WTC11 (cell line): ENCODE results near the gene ACTL7A. TPM values are rescaled to one million over a fixed set of nuclear protein-coding genes. Genes with fewer than 3 reads are reported as not detected.

Source experiments
- ATAC-seq: fragments of 200-7000 bp; cut with Tn5 transposase; 2 replicates; pipeline ENCODE4 v1.10.0; 2021; ENCODE audit warnings: mild to moderate bottlenecking, moderate library complexity
- CTCF ChIA-PET: fragments of 300-600 bp; sonication (Branson Sonifier 250); formaldehyde crosslinking; loops from one replicate; lab custom pipeline; 2021; ENCODE audit warnings: antibody characterized with exemption; lab: Charles Lee
- POLR2A ChIA-PET: fragments of 350-600 bp; sonication (Branson Sonifier 250); formaldehyde crosslinking; loops from one replicate; lab custom pipeline; 2021; ENCODE audit warnings: antibody characterized with exemption; lab: Charles Lee
- DNase-seq: peaks from one replicate; pipeline ENCODE4 v3.0.0; 2021; ENCODE audit warnings: low spot score
- H3K27ac Mint-ChIP-seq: 2 replicates; pipeline ENCODE4 v1.8.0; 2021; ENCODE audit warnings: mixed read lengths
- H3K27me3 Mint-ChIP-seq: 2 replicates; pipeline ENCODE4 v1.8.0; 2021; ENCODE audit warnings: low read depth, mild to moderate bottlenecking, moderate library complexity, mixed read lengths
- H3K36me3 Mint-ChIP-seq: 2 replicates; pipeline ENCODE4 v1.8.0; 2021; ENCODE audit warnings: mixed read lengths
- H3K4me1 Mint-ChIP-seq: 2 replicates; pipeline ENCODE4 v1.8.0; 2022; ENCODE audit warnings: mixed read lengths
- H3K4me3 Mint-ChIP-seq: 2 replicates; pipeline ENCODE4 v1.8.0; 2021; ENCODE audit warnings: mild to moderate bottlenecking, moderate library complexity, mixed read lengths
- H3K9me3 Mint-ChIP-seq: 2 replicates; pipeline ENCODE4 v1.8.0; 2021; ENCODE audit warnings: mixed read lengths
- ETV6 ChIP-seq: sonication (generic); formaldehyde crosslinking; IDR thresholded peaks from 2 replicates; pipeline ENCODE4 v1.8.1; 2022; ENCODE audit warnings: mild to moderate bottlenecking, missing genetic modification reagents
- GTF2I ChIP-seq: fragments of 250-450 bp; sonication (Bioruptor Pico); conservative IDR thresholded peaks from 2 replicates; pipeline ENCODE4 v1.4.0; 2021; ENCODE audit warnings: mild to moderate bottlenecking
- JUN ChIP-seq: sonication (generic); formaldehyde crosslinking; IDR thresholded peaks from 2 replicates; pipeline ENCODE4 v1.8.0; 2023; ENCODE audit warnings: mild to moderate bottlenecking, missing genetic modification reagents
- NFYB ChIP-seq: sonication (generic); formaldehyde crosslinking; conservative IDR thresholded peaks from 2 replicates; pipeline ENCODE4 v1.8.0; 2022; ENCODE audit warnings: low read depth, missing genetic modification reagents
- NR2C2 ChIP-seq: sonication (generic); formaldehyde crosslinking; IDR thresholded peaks from 2 replicates; pipeline ENCODE4 v1.8.0; 2022; ENCODE audit warnings: mild to moderate bottlenecking, missing genetic modification reagents
- PRRX2 ChIP-seq: fragments of 250-450 bp; sonication (Bioruptor Pico); IDR thresholded peaks from 2 replicates; pipeline ENCODE4 v1.8.0; 2021; ENCODE audit warnings: mild to moderate bottlenecking
- RELA ChIP-seq: sonication (generic); formaldehyde crosslinking; IDR thresholded peaks from 2 replicates; pipeline ENCODE4 v1.8.1; 2022; ENCODE audit warnings: missing genetic modification reagents, mild to moderate bottlenecking, borderline replicate concordance
- SP1 ChIP-seq: sonication (generic); formaldehyde crosslinking; conservative IDR thresholded peaks from 2 replicates; pipeline ENCODE4 v1.8.1; 2022; ENCODE audit warnings: missing genetic modification reagents
- TP53 ChIP-seq: sonication (generic); formaldehyde crosslinking; IDR thresholded peaks from 2 replicates; pipeline ENCODE4 v1.8.1; 2023; ENCODE audit warnings: mild to moderate bottlenecking, missing genetic modification reagents
- ZNF121 ChIP-seq: sonication (generic); formaldehyde crosslinking; IDR thresholded peaks from 2 replicates; pipeline ENCODE4 v1.8.0; 2023; ENCODE audit warnings: missing genetic modification reagents
- ZNF232 ChIP-seq: sonication (generic); formaldehyde crosslinking; IDR thresholded peaks from 2 replicates; pipeline ENCODE4 v1.8.0; 2022; ENCODE audit warnings: mild to moderate bottlenecking, missing genetic modification reagents
- total RNA-seq: library from RNA; stranded (reverse); gene quantifications from 3 replicates; pipeline ENCODE4 v1.2.3, GENCODE V29; 2021
- TF ChIP-seq, protein P1 (sequence below): sonication (generic); formaldehyde crosslinking; IDR thresholded peaks from 2 replicates; pipeline ENCODE4 v1.8.0; 2022; ENCODE audit warnings: missing genetic modification reagents
- TF ChIP-seq, protein P2 (sequence below): fragments of 250-450 bp; sonication (Bioruptor Pico); IDR thresholded peaks from 2 replicates; pipeline ENCODE4 v1.9.0; 2021; ENCODE audit warnings: mild to moderate bottlenecking, borderline replicate concordance
- TF ChIP-seq, protein P3 (sequence below): sonication (generic); formaldehyde crosslinking; IDR thresholded peaks from 2 replicates; pipeline ENCODE4 v1.8.0; 2022; ENCODE audit warnings: mild to moderate bottlenecking, missing genetic modification reagents
- TF ChIP-seq, protein P4 (sequence below): sonication (generic); formaldehyde crosslinking; IDR thresholded peaks from 2 replicates; pipeline ENCODE4 v1.8.1; 2022; ENCODE audit warnings: low read depth, mild to moderate bottlenecking, moderate library complexity, missing genetic modification reagents, borderline replicate concordance
- TF ChIP-seq, protein P5 (sequence below): sonication (generic); formaldehyde crosslinking; IDR thresholded peaks from 2 replicates; pipeline ENCODE4 v1.8.0; 2023; ENCODE audit warnings: missing genetic modification reagents
- TF ChIP-seq, protein P6 (sequence below): sonication (generic); formaldehyde crosslinking; conservative IDR thresholded peaks from 2 replicates; pipeline ENCODE4 v1.8.1; 2023; ENCODE audit warnings: mild to moderate bottlenecking, low read depth, missing genetic modification reagents, moderate library complexity

The ACTL7A gene
- total RNA-seq, 1 experiment from 2014 or later = not detected

DNA sequence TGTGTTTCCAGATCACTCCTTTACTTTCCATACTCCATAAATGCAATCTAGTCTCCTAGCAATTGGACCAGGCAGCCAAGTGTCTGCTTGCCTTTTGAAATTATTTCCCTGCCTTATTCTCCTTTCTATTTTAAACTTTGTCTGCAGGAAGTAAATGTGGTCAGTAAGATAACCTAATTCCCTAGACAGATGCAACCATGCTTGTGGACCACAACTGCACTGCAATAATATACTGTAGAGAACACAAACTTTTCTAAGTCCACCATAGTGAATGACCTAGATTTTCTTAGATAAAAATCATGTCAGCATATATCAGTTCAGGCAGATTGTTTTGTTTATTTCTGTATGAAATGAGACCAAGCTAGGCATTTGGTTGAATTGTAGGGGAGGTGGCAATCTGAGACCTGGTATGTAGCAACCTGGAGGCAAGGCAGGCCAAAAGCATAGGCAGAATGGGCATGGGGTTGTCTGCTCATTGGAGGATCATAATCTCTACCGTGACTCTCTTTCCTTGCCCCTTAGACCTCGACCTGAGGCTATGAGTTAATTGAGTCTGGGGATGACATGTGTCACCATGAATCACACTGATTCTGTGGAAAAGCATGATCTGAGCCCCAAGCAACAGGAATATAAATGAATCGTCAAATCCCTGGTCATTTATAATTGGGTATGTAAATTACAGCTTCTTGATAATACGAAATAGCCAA lies 27.0 kb upstream of the ACTL7A start:
- ChIA-PET CTCF (no interaction called here), POLR2A (no interaction called here)
- Mint-ChIP-seq H3K27ac (no peak overlapping the region), H3K4me3 (no peak overlapping the region), H3K36me3 (no peaks in the 10 kb centered on the region), H3K4me1 (peaks cover 13% of the 10 kb centered on the region), H3K27me3 (no peaks in the 10 kb centered on the region), H3K9me3 (peaks cover 8% of the 10 kb centered on the region)
- DNase-seq (no peak), ATAC-seq (no peak)
- no peak for TF ChIP-seq PRRX2 (CRISPR knock-in tag)
- TF ChIP-seq, protein P1, sequence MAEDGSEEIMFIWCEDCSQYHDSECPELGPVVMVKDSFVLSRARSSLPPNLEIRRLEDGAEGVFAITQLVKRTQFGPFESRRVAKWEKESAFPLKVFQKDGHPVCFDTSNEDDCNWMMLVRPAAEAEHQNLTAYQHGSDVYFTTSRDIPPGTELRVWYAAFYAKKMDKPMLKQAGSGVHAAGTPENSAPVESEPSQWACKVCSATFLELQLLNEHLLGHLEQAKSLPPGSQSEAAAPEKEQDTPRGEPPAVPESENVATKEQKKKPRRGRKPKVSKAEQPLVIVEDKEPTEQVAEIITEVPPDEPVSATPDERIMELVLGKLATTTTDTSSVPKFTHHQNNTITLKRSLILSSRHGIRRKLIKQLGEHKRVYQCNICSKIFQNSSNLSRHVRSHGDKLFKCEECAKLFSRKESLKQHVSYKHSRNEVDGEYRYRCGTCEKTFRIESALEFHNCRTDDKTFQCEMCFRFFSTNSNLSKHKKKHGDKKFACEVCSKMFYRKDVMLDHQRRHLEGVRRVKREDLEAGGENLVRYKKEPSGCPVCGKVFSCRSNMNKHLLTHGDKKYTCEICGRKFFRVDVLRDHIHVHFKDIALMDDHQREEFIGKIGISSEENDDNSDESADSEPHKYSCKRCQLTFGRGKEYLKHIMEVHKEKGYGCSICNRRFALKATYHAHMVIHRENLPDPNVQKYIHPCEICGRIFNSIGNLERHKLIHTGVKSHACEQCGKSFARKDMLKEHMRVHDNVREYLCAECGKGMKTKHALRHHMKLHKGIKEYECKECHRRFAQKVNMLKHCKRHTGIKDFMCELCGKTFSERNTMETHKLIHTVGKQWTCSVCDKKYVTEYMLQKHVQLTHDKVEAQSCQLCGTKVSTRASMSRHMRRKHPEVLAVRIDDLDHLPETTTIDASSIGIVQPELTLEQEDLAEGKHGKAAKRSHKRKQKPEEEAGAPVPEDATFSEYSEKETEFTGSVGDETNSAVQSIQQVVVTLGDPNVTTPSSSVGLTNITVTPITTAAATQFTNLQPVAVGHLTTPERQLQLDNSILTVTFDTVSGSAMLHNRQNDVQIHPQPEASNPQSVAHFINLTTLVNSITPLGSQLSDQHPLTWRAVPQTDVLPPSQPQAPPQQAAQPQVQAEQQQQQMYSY = no peak
- TF ChIP-seq, protein P2, sequence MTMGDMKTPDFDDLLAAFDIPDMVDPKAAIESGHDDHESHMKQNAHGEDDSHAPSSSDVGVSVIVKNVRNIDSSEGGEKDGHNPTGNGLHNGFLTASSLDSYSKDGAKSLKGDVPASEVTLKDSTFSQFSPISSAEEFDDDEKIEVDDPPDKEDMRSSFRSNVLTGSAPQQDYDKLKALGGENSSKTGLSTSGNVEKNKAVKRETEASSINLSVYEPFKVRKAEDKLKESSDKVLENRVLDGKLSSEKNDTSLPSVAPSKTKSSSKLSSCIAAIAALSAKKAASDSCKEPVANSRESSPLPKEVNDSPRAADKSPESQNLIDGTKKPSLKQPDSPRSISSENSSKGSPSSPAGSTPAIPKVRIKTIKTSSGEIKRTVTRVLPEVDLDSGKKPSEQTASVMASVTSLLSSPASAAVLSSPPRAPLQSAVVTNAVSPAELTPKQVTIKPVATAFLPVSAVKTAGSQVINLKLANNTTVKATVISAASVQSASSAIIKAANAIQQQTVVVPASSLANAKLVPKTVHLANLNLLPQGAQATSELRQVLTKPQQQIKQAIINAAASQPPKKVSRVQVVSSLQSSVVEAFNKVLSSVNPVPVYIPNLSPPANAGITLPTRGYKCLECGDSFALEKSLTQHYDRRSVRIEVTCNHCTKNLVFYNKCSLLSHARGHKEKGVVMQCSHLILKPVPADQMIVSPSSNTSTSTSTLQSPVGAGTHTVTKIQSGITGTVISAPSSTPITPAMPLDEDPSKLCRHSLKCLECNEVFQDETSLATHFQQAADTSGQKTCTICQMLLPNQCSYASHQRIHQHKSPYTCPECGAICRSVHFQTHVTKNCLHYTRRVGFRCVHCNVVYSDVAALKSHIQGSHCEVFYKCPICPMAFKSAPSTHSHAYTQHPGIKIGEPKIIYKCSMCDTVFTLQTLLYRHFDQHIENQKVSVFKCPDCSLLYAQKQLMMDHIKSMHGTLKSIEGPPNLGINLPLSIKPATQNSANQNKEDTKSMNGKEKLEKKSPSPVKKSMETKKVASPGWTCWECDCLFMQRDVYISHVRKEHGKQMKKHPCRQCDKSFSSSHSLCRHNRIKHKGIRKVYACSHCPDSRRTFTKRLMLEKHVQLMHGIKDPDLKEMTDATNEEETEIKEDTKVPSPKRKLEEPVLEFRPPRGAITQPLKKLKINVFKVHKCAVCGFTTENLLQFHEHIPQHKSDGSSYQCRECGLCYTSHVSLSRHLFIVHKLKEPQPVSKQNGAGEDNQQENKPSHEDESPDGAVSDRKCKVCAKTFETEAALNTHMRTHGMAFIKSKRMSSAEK (CRISPR knock-in tag) = no peak
- TF ChIP-seq, protein P3, sequence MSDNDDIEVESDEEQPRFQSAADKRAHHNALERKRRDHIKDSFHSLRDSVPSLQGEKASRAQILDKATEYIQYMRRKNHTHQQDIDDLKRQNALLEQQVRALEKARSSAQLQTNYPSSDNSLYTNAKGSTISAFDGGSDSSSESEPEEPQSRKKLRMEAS (CRISPR knock-in tag) = no peak
- no peak for TF ChIP-seq GTF2I (CRISPR knock-in tag)
- TF ChIP-seq, protein P4, sequence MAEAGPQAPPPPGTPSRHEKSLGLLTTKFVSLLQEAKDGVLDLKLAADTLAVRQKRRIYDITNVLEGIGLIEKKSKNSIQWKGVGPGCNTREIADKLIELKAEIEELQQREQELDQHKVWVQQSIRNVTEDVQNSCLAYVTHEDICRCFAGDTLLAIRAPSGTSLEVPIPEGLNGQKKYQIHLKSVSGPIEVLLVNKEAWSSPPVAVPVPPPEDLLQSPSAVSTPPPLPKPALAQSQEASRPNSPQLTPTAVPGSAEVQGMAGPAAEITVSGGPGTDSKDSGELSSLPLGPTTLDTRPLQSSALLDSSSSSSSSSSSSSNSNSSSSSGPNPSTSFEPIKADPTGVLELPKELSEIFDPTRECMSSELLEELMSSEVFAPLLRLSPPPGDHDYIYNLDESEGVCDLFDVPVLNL (CRISPR knock-in tag) = no peak
- no peak for TF ChIP-seq RELA (CRISPR knock-in tag)
- TF ChIP-seq, protein P5, sequence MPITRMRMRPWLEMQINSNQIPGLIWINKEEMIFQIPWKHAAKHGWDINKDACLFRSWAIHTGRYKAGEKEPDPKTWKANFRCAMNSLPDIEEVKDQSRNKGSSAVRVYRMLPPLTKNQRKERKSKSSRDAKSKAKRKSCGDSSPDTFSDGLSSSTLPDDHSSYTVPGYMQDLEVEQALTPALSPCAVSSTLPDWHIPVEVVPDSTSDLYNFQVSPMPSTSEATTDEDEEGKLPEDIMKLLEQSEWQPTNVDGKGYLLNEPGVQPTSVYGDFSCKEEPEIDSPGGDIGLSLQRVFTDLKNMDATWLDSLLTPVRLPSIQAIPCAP (CRISPR knock-in tag) = no peak
- TF ChIP-seq, protein P6, sequence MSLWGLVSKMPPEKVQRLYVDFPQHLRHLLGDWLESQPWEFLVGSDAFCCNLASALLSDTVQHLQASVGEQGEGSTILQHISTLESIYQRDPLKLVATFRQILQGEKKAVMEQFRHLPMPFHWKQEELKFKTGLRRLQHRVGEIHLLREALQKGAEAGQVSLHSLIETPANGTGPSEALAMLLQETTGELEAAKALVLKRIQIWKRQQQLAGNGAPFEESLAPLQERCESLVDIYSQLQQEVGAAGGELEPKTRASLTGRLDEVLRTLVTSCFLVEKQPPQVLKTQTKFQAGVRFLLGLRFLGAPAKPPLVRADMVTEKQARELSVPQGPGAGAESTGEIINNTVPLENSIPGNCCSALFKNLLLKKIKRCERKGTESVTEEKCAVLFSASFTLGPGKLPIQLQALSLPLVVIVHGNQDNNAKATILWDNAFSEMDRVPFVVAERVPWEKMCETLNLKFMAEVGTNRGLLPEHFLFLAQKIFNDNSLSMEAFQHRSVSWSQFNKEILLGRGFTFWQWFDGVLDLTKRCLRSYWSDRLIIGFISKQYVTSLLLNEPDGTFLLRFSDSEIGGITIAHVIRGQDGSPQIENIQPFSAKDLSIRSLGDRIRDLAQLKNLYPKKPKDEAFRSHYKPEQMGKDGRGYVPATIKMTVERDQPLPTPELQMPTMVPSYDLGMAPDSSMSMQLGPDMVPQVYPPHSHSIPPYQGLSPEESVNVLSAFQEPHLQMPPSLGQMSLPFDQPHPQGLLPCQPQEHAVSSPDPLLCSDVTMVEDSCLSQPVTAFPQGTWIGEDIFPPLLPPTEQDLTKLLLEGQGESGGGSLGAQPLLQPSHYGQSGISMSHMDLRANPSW (CRISPR knock-in tag) = no peak
- TF ChIP-seq ZNF232 = no peak
- no peak for TF ChIP-seq TP53 (CRISPR knock-in tag)
- TF ChIP-seq NR2C2 (CRISPR knock-in tag) = no peak
- TF ChIP-seq ETV6 (CRISPR knock-in tag) = no peak
- TF ChIP-seq SP1 (CRISPR knock-in tag) = no peak
- TF ChIP-seq ZNF121 (CRISPR knock-in tag) = no peak
- no peak for TF ChIP-seq NFYB (CRISPR knock-in tag)
- TF ChIP-seq JUN (CRISPR knock-in tag) = no peak
